ENCODE data around the gene NCKAP1.
"Not testable (repeated sequence)": the region's sequence is repeated elsewhere in the genome, so short reads cannot be mapped to it uniquely, and the experiment has no call there.

The NCKAP1 gene

DNA sequence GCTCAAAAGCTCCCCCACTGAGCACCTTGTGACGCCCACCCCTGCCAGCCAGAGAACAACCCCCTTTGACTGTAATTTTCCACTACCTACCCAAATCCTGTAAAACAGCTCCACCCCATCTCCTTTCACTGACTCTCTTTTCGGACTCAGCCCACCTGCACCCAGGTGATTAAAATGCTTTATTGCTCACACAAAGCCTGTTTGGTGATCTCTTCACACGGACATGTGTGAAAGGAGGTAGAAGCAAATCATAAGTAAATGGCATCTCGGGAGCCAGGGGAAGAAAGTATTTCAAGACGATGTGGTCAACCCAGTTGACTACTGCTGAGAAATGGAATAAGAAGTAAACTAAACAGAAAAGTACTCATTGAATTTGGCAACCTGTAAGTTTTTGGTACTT is 11.2 kb upstream of the NCKAP1 start:
- no peak overlapping the region for H3K27ac ChIP-seq
- TF ChIP-seq ZFX (IDR thresholded peaks at IDR 0.05), result no peak
- TF ChIP-seq CTCF (conservative IDR thresholded peaks at IDR 0.05), result no peak

DNA sequence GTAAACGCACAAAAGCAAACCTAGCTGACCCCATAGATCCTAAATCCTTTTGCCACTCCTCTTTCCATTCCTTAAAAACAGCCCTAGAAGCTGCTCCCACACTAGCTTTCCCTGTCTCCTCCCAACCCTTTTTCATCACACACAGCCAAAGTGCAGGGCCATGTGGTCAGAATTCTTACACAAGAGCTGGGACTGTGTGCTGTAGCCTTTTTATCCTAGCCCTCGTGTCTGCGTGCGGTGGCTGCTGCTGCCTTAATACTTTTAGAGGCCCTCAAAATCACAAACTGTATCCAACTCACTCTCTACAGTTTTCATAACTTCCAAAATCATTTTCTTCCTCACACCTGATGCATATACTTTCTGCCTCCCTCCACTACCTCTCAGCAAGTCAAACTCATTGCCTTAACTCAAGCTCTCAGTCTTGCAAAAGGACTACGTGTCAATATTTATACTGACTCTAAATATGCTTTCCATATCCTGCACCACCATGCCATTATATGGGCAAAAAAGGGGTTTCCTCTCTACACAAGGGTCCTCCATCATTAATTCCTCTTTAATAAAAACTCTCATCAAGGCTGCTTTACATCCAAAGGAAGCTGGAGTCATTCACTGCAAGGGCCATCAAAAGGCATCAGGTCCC is 9.3 kb upstream of the NCKAP1 start:
- not testable (repeated sequence) for H3K27ac ChIP-seq

GRCh38 chr2:183043580-183043979 is 5.3 kb upstream of the NCKAP1 start:
- H3K27ac ChIP-seq, result not testable (repeated sequence)

DNA sequence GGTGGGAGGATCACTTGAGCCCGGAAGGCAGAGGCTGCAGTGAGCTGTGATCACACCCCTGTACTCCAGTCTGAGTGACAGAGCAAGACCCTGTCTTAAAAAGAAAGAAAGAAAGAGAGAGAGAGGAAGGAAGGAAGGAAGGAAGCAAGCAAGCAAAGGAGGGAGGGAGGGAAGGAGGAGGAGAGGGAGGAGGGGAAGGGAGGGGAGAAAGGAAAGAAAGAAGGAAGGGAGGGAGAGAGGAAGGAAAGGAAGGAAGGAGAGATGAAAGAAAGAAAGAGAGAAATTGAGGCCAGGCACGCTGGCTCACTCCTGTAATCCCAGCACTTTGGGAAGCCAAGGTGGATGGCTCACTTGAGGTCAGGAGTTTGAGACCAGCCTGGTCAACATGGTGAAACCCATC is 2.3 kb upstream of the NCKAP1 start:
- TF ChIP-seq ZFX (IDR thresholded peaks at IDR 0.05), result no peak
- no peak for TF ChIP-seq CTCF (conservative IDR thresholded peaks at IDR 0.05)
- H3K27ac ChIP-seq, result no peak overlapping the region

- H3K27ac ChIP-seq, result peak overlapping the region; percentile 96
- no peak for TF ChIP-seq CTCF (conservative IDR thresholded peaks at IDR 0.05)
- TF ChIP-seq ZFX (IDR thresholded peaks at IDR 0.05), result peak; percentile 99
These were observed 510 bp downstream of the NCKAP1 start for GRCh38 chr2:183037553-183038340.

- no peak for TF ChIP-seq CTCF (conservative IDR thresholded peaks at IDR 0.05)
- no peak for TF ChIP-seq ZFX (IDR thresholded peaks at IDR 0.05)
- peak overlapping the region; percentile 96 for H3K27ac ChIP-seq
These were observed 1.1 kb downstream of the NCKAP1 start for GRCh38 chr2:183037074-183037552.

DNA sequence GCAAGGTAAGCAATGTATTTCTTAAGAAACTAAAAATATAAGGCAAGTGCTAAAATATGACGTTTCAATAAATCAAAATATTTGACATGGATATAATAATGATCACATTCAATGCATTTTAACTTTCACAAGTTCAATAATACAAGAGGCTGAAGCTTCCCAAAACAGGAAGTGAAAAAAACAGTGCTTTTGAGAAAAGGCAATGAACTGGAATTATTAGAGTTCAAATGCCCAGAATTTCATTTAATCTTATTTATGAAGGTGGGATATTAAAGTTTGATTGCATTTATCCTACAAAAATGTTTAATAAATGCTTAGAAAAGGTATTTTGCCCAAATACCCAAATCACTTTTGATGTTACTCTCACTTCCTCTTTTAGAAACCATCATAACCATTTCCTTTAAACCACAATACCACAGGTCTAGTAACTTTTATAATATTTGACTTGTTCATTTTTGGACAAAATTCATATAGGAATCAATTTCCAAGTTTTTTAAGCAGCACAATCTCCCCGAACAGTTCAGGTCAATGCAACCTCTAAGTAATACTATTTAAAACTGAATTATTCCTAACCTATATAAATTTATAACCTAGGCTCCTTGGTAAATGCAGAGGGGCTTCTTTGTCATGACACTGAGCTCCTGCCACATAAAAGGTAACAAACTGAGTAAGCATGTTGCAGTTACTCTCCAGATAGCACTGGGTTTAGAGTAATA is 2.1 kb downstream of the NCKAP1 start:
- H3K27ac ChIP-seq, result no peak overlapping the region

More for the DNA sequence above, 2.1 kb downstream of the NCKAP1 start:
- TF ChIP-seq CTCF (conservative IDR thresholded peaks at IDR 0.05) (no peak), ZFX (IDR thresholded peaks at IDR 0.05) (no peak)

Data from C4-2B (cell line).